ENCODE measurements around the gene RPL12. TPM values are rescaled to one million over a fixed set of nuclear protein-coding genes. Genes with fewer than 3 reads are reported as not detected.

The RPL12 gene
- total and polyA plus RNA-seq, 2 of the 13 experiments (the other 11 are each of a cell fraction or from before 2014, with no cell fraction given), result 1,551 to 2,590 TPM

- ChIA-PET CTCF (ENCODE audit: low intra/inter-chr PET ratio, low total read pairs) (no interaction called here), POLR2A (no interaction called here)
- ATAC-seq (no peak), DNase-seq (ENCODE audit: low spot score) (no peak), FAIRE-seq (no peak)
- in situ Hi-C loops (cut with HindIII; ENCODE audit: extremely low pct_ligation_motif_present, low pct_unique_long_range_greater_than_20kb) (no loop called here), intact Hi-C loops (cut with micrococcal nuclease; ENCODE audit: unreplicated experiment) (no loop called here)
- Histone ChIP-seq H3K36me3 (replicated peaks in 1 of 2; ENCODE audit: control insufficient read depth in 1 of 2, insufficient read depth in 2 of 2, low read length in 2 of 2) (peaks cover 16 to 39% of the 10 kb centered on the region in 2 experiments; a peak in 4 of 5 replicates), H3K27me3 (ENCODE audit: control insufficient read depth in 1 of 2, insufficient read depth in 2 of 2, low read length in 2 of 2) (no peaks in the 10 kb centered on the region), H3K4me3 (replicated peaks in 1 of 3; ENCODE audit: insufficient read depth in 1 of 3, low read depth in 2 of 3, low read length in 3 of 3) (no peak overlapping the region), H3K9me3 (ENCODE audit: low read length) (no peaks in the 10 kb centered on the region), H3K4me2 (ENCODE audit: low read depth, low read length) (no peak overlapping the region), H2AFZ (ENCODE audit: low read length) (no peak overlapping the region), H4K20me1 (ENCODE audit: insufficient read depth, low read length) (no peaks in the 10 kb centered on the region), H3K9ac (ENCODE audit: insufficient read depth, low read depth, low read length) (no peak overlapping the region), H3K4me1 (ENCODE audit: insufficient read depth, low read length) (peaks cover 11% of the 10 kb centered on the region), H3K79me2 (ENCODE audit: insufficient read depth, low read length) (no peaks in the 10 kb centered on the region), H3K27ac (ENCODE audit: extremely low read length, insufficient read depth, low read length) (no peak overlapping the region)
- WGBS (ENCODE audit: low lambda C conversion rate), result 93% methylated on average over 3 of the region's 3 CpGs
- TF ChIP-seq ZNF777 (CRISPR knock-in tag; IDR thresholded peaks at IDR 0.05), result no peak
- no peak for TF ChIP-seq ZNF569 (CRISPR knock-in tag; IDR thresholded peaks at IDR 0.05; ENCODE audit: borderline replicate concordance)
- no peak for TF ChIP-seq ZNF674 (CRISPR knock-in tag; IDR thresholded peaks at IDR 0.05; ENCODE audit: low read depth)
- no peak for TF ChIP-seq ONECUT2 (CRISPR knock-in tag; IDR thresholded peaks at IDR 0.05)
- TF ChIP-seq ZNF333 (CRISPR knock-in tag; IDR thresholded peaks at IDR 0.05; ENCODE audit: borderline replicate concordance), result no peak
- TF ChIP-seq SCMH1 (CRISPR knock-in tag; IDR thresholded peaks at IDR 0.05; ENCODE audit: borderline replicate concordance), result no peak
- TF ChIP-seq ZNF616 (CRISPR knock-in tag; IDR thresholded peaks at IDR 0.05; ENCODE audit: low read depth), result no peak
- no TSS peak for BruUV-seq (replicated peaks)
Measured at GRCh38 chr9:127463382-127463781, 12.2 kb upstream of the RPL12 start.

GRCh38 chr9:127458921-127459320 is 7.7 kb upstream of the RPL12 start:
- intact Hi-C loops (cut with micrococcal nuclease; ENCODE audit: unreplicated experiment) (no loop called here), in situ Hi-C loops (cut with HindIII; ENCODE audit: extremely low pct_ligation_motif_present, low pct_unique_long_range_greater_than_20kb) (no loop called here)
- H2AFZ ChIP-seq (ENCODE audit: low read length), result no peak overlapping the region
- 97% methylated on average over 6 of the region's 9 CpGs for WGBS (ENCODE audit: low lambda C conversion rate)
- no peaks in the 10 kb centered on the region for H3K79me2 ChIP-seq (ENCODE audit: insufficient read depth, low read length)
- H3K27me3 ChIP-seq (ENCODE audit: control insufficient read depth in 1 of 2, insufficient read depth in 2 of 2, low read length in 2 of 2), result no peaks in the 10 kb centered on the region
- no peak overlapping the region for H3K27ac ChIP-seq (ENCODE audit: extremely low read length, insufficient read depth, low read length)
- H3K4me3 ChIP-seq (replicated peaks in 1 of 3; ENCODE audit: insufficient read depth in 1 of 3, low read depth in 2 of 3, low read length in 3 of 3), result no peak overlapping the region
- POLR2A ChIA-PET, result no interaction called here
- peaks cover 14 to 50% of the 10 kb centered on the region in 2 experiments; a peak in 4 of 5 replicates for H3K36me3 ChIP-seq (replicated peaks in 1 of 2; ENCODE audit: control insufficient read depth in 1 of 2, insufficient read depth in 2 of 2, low read length in 2 of 2)
- ATAC-seq (no peak), FAIRE-seq (no peak), DNase-seq (ENCODE audit: low spot score) (no peak)
- H3K4me2 ChIP-seq (ENCODE audit: low read depth, low read length), result no peak overlapping the region
- no peaks in the 10 kb centered on the region for H4K20me1 ChIP-seq (ENCODE audit: insufficient read depth, low read length)
- no peaks in the 10 kb centered on the region for H3K4me1 ChIP-seq (ENCODE audit: insufficient read depth, low read length)
- H3K9ac ChIP-seq (ENCODE audit: insufficient read depth, low read depth, low read length), result no peak overlapping the region
- BruUV-seq (replicated peaks), result no TSS peak
- CTCF ChIA-PET (ENCODE audit: low intra/inter-chr PET ratio, low total read pairs), result no interaction called here
- TF ChIP-seq ZNF30 (CRISPR knock-in tag; IDR thresholded peaks at IDR 0.05) (no peak), ZNF614 (CRISPR knock-in tag; IDR thresholded peaks at IDR 0.05; ENCODE audit: borderline replicate concordance) (no peak), SP2 (CRISPR knock-in tag; IDR thresholded peaks at IDR 0.05) (no peak), KAT8 (CRISPR knock-in tag; IDR thresholded peaks at IDR 0.05) (no peak), ZKSCAN1 (IDR thresholded peaks at IDR 0.05; ENCODE audit: low read length) (no peak), TIGD3 (CRISPR knock-in tag; IDR thresholded peaks at IDR 0.05; ENCODE audit: borderline replicate concordance) (no peak), TAF15 (IDR thresholded peaks at IDR 0.05; ENCODE audit: low read depth, low read length, poor library complexity, severe bottlenecking) (no peak), ZFP36L1 (CRISPR knock-in tag; IDR thresholded peaks at IDR 0.05) (no peak), ZNF567 (CRISPR knock-in tag; IDR thresholded peaks at IDR 0.05; ENCODE audit: borderline replicate concordance) (no peak), SUZ12 (IDR thresholded peaks at IDR 0.05; ENCODE audit: low read depth, low read length) (no peak), ZNF292 (CRISPR knock-in tag; IDR thresholded peaks at IDR 0.05; ENCODE audit: borderline replicate concordance, low read depth) (no peak)
- H3K9me3 ChIP-seq (ENCODE audit: low read length), result no peaks in the 10 kb centered on the region

Measured in HepG2 (cell line).